Osteocyte (in vitro differentiated cells): Measurements from ENCODE around the gene SLC39A11. TPM values are rescaled to one million over a fixed set of nuclear protein-coding genes. Genes with fewer than 3 reads are reported as not detected.

Experiments used
- DNase-seq: peaks from one replicate; pipeline ENCODE4 v3.0.0; 2021; ENCODE audit warnings: mixed read lengths; ENCODE audit not compliant: unreplicated experiment; ENCODE audit errors: extremely low spot score
- H3K27ac Mint-ChIP-seq: one replicate; pipeline ENCODE4 v1.8.0; 2021; ENCODE audit warnings: mild to moderate bottlenecking, mixed read lengths; ENCODE audit not compliant: unreplicated experiment
- H3K27me3 Mint-ChIP-seq: one replicate; pipeline ENCODE4 v1.8.0; 2021; ENCODE audit warnings: mixed read lengths; ENCODE audit not compliant: unreplicated experiment
- H3K36me3 Mint-ChIP-seq: one replicate; pipeline ENCODE4 v1.8.0; 2021; ENCODE audit warnings: mixed read lengths; ENCODE audit not compliant: unreplicated experiment
- H3K4me1 Mint-ChIP-seq: one replicate; pipeline ENCODE4 v1.8.0; 2021; ENCODE audit warnings: mixed read lengths; ENCODE audit not compliant: unreplicated experiment
- H3K4me3 Mint-ChIP-seq: one replicate; pipeline ENCODE4 v1.8.0; 2021; ENCODE audit warnings: mild to moderate bottlenecking, moderate library complexity, mixed read lengths; ENCODE audit not compliant: unreplicated experiment
- H3K9me3 Mint-ChIP-seq: one replicate; pipeline ENCODE4 v1.8.0; 2021; ENCODE audit warnings: mixed read lengths; ENCODE audit not compliant: unreplicated experiment
- CTCF ChIP-seq: fragments of 200-600 bp; sonication (generic); IDR thresholded peaks from 2 replicates; pipeline ENCODE4 v1.5.0; 2021; ENCODE audit warnings: antibody characterized with exemption, mild to moderate bottlenecking, moderate library complexity
- total RNA-seq: library from RNA; stranded (reverse); gene quantifications from 2 replicates; pipeline ENCODE4 v1.2.1, GENCODE V29; 2021

SLC39A11 gene
- total RNA-seq, 1 donor from 2014 or later: 50.2 TPM

DNA sequence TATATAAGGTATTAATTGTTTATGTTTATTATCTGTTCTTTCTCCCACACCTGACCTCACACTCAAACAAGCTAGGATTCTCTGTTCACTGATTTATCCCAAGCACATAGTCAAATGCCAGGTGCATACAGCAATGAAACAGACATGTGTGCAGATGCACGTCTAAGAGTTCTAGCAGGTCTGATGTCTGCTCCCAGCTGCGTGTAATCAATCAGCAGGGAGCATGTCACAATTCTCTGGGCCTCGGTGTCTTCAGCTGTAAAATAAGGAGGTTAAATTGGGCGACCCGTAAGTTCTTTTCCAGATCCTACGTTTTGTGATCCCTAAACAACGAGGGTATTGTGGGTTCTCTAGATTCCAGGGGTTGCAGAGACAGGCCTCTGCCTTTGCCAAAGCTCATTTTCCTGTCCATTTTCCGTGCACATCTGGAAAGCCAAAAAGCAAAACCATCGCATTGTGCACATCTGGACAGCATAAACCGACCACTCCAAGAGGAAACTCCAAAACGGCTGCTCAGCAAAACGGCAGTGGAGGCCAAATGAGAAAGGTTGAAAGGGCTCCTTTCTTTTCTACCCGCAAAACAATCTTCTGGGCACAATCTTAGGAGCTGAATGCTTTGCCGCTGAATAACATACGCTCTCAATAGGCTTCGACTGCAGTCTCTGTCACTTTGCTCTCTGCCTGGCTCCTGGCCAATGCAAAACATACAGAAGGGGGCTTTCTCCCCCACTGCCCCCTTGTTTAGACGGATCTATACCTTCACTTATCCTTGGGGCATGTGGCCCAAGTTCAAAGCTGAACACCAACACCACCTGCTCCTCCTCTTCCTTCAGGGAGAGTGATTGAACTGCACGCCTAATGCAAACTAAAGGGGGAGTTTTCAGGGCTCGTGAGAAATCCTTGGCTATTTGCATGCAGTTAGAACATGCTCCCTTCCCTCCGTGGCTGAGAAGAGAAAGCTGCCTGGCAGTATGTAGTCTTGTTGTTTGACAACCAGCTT, 426.3 kb downstream of the SLC39A11 start:
- no peak for DNase-seq
- Mint-ChIP-seq H3K4me3 (no peak overlapping the region), H3K4me1 (peaks cover 14% of the 10 kb centered on the region), H3K27ac (no peak overlapping the region), H3K27me3 (no peaks in the 10 kb centered on the region), H3K9me3 (peaks cover 5% of the 10 kb centered on the region), H3K36me3 (peaks cover 3% of the 10 kb centered on the region)
- no peak for TF ChIP-seq CTCF

DNA sequence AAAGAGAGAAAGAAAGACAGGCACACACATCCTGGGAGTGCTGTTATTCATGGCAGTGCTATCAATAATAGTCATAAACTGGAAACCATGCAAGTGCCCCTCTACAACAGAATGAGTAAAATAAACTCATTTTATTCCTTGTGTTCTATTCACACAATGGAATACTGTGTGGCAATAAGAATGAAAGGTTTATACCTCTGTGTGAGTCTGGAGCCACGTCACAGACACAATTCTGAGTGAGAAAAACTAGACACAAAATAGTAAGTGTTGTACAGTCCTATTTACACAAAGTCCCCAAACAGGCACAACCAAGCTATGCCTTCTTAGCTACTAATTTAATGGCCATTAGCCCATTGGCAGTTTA, 429.7 kb downstream of the SLC39A11 start:
- H3K27me3 Mint-ChIP-seq: no peaks in the 10 kb centered on the region
- no peak for TF ChIP-seq CTCF
- no peak for DNase-seq
- peaks cover 16% of the 10 kb centered on the region for H3K4me1 Mint-ChIP-seq
- H3K9me3 Mint-ChIP-seq: no peaks in the 10 kb centered on the region
- no peak overlapping the region for H3K27ac Mint-ChIP-seq
- H3K36me3 Mint-ChIP-seq: peaks cover 3% of the 10 kb centered on the region
- no peak overlapping the region for H3K4me3 Mint-ChIP-seq

DNA sequence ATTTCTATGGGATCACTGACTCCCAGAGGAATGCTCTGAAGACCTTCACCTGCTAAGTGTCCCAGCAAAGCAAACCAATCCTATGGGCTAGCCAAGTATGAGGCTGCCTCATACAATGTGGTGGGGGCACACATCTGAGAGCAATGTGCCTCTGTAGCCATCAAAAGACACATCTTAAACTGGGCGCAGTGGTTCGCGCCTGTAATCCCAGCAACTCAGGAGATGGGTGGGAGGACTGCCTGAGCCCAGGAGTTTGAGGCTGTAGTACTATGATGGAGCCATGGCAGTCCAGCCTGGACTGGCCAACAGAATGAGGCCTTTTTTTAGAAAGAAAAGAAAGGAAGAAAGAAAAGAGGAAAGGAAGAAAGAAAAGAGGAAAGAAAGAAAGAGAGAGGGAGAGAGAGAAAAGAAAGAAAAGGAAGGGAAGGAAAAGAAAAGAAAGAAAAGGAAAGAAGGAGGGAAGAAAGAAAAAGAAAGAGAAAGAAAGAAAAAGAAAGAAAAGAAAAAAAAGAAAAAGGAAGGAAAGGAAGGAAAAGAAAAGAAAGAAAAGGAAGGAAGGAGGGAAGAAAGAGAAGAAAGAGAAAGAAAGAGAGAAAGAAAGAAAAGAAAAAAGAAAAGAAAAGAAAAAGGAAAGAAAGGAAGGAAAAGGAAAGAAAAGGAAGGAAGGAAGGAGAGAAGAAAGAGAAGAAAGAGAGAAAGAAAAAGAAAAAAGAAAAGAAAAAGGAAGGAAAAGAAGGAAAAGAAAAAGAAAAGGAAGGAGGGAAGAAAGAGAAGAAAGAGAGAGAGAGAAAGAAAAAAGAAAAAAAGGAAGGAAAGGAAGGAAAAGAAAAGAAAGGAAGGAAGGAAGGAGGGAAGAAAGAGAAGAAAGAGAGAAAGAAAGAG, 430.3 kb downstream of the SLC39A11 start:
- peaks cover 16% of the 10 kb centered on the region for H3K4me1 Mint-ChIP-seq
- H3K4me3 Mint-ChIP-seq: no peak overlapping the region
- no peaks in the 10 kb centered on the region for H3K27me3 Mint-ChIP-seq
- H3K9me3 Mint-ChIP-seq: no peaks in the 10 kb centered on the region
- peaks cover 3% of the 10 kb centered on the region for H3K36me3 Mint-ChIP-seq
- DNase-seq: no peak
- TF ChIP-seq CTCF: no peak
- H3K27ac Mint-ChIP-seq: no peak overlapping the region

- no peak for DNase-seq
- H3K27ac Mint-ChIP-seq: no peak overlapping the region
- H3K27me3 Mint-ChIP-seq: no peaks in the 10 kb centered on the region
- peaks cover 9% of the 10 kb centered on the region for H3K4me1 Mint-ChIP-seq
- no peak overlapping the region for H3K4me3 Mint-ChIP-seq
- no peaks in the 10 kb centered on the region for H3K9me3 Mint-ChIP-seq
- peaks cover 3% of the 10 kb centered on the region for H3K36me3 Mint-ChIP-seq
- no peak for TF ChIP-seq CTCF
These were observed 431.2 kb downstream of the SLC39A11 start for GRCh38 chr17:72661116-72661944.
